SK-N-SH treated with all-trans-retinoic acid at 6 μM for 48 hours (cell line): ENCODE measurements around the gene MYL2.

Source experiments
- CSDC2 ChIP-seq: fragments of 250-450 bp; sonication (Bioruptor Pico); IDR thresholded peaks from 2 replicates; pipeline ENCODE4 v1.5.0; 2020; ENCODE audit warnings: mild to moderate bottlenecking, moderate library complexity
- ESRRG ChIP-seq: fragments of 250-450 bp; sonication (Bioruptor Pico); IDR thresholded peaks from 2 replicates; pipeline ENCODE4 v1.6.1; 2021; ENCODE audit warnings: mild to moderate bottlenecking
- OSR1 ChIP-seq: fragments of 250-450 bp; sonication (Bioruptor Pico); IDR thresholded peaks from 2 replicates; pipeline ENCODE4 v1.8.0; 2022; ENCODE audit warnings: moderate library complexity, mild to moderate bottlenecking, inconsistent platforms
- SNAI2 ChIP-seq: fragments of 250-450 bp; sonication (Bioruptor Pico); IDR thresholded peaks from 2 replicates; pipeline ENCODE4 v1.5.0; 2020; ENCODE audit warnings: mild to moderate bottlenecking, moderate library complexity
- TF ChIP-seq, protein P1 (sequence below): fragments of 250-450 bp; sonication (Bioruptor Pico); IDR thresholded peaks from 2 replicates; pipeline ENCODE4 v1.8.0; 2020; ENCODE audit warnings: mild to moderate bottlenecking, moderate library complexity, borderline replicate concordance

DNA sequence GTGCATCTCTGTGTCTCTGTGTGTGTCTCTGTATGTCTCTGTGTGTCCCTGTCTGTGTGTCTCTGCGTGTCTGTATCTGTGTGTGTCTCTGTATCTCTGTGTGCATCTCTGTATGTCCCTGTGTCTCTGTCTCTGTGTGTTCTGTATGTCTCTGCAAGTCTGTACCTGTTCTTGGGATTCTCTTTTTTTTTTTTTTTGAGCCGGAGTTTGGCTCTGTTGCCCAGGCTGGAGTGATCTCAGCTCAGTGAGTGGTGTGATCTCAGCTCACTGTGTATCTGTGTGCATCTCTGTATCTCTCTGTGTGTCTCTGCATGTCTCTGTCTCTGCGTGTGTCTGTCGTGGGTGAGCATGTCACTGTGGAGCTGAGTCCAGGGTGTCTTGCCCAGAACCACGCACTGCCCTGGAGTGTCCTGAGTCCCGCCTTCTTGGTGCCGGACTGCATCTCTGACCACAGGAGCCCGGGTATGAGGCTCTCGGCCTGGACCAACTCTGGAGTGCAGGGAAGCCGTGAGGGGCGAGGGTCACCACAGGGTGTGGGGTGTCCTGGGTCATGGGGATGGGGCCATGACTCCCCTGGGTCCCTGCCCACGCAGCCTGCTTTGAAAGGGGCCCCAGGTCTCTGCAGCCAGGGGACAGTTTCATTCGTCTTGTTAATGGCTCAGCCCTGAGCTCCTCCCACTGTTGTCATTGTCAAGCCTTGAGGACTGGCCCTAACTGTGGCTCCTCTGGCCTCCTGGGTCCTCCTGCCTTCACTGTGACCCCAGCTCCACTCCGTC, 11.8 kb downstream of the MYL2 start:
- TF ChIP-seq, protein P1, sequence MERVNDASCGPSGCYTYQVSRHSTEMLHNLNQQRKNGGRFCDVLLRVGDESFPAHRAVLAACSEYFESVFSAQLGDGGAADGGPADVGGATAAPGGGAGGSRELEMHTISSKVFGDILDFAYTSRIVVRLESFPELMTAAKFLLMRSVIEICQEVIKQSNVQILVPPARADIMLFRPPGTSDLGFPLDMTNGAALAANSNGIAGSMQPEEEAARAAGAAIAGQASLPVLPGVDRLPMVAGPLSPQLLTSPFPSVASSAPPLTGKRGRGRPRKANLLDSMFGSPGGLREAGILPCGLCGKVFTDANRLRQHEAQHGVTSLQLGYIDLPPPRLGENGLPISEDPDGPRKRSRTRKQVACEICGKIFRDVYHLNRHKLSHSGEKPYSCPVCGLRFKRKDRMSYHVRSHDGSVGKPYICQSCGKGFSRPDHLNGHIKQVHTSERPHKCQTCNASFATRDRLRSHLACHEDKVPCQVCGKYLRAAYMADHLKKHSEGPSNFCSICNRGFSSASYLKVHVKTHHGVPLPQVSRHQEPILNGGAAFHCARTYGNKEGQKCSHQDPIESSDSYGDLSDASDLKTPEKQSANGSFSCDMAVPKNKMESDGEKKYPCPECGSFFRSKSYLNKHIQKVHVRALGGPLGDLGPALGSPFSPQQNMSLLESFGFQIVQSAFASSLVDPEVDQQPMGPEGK: no peak
- no peak for TF ChIP-seq SNAI2
- no peak for TF ChIP-seq CSDC2 (CRISPR knock-in tag)
- TF ChIP-seq OSR1 (CRISPR knock-in tag): no peak
- no peak for TF ChIP-seq ESRRG
